ENCODE measurements around the gene GZF1.

DNA sequence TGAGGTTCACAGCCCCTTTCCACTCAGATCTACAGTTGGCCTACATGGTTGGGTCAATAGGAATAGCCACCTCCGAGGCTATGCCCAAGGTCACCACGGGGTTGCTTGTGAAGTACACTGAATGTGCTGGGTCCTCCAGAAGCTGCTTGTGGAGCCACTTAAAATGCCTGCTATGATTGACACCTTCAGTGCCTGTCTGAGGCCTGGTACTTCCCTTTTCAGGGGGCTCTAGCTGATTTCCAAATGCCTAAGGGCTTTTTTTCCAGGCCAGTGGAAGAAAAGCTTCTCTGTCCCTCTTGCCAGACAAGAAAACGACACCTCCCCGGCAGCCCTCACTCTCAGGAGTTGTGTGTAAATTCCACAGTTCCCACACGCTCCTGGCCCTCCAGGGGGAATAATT, 17.6 kb upstream of the GZF1 start:
- TF ChIP-seq, protein P1, sequence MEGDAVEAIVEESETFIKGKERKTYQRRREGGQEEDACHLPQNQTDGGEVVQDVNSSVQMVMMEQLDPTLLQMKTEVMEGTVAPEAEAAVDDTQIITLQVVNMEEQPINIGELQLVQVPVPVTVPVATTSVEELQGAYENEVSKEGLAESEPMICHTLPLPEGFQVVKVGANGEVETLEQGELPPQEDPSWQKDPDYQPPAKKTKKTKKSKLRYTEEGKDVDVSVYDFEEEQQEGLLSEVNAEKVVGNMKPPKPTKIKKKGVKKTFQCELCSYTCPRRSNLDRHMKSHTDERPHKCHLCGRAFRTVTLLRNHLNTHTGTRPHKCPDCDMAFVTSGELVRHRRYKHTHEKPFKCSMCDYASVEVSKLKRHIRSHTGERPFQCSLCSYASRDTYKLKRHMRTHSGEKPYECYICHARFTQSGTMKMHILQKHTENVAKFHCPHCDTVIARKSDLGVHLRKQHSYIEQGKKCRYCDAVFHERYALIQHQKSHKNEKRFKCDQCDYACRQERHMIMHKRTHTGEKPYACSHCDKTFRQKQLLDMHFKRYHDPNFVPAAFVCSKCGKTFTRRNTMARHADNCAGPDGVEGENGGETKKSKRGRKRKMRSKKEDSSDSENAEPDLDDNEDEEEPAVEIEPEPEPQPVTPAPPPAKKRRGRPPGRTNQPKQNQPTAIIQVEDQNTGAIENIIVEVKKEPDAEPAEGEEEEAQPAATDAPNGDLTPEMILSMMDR (IDR thresholded peaks at IDR 0.05; ENCODE audit: low read depth, low read length), result no peak
- TF ChIP-seq EZH2phosphoT487 (IDR thresholded peaks at IDR 0.05; ENCODE audit: low read depth), result no peak
